GM23248 (cell line): ENCODE measurements around the gene SELENOI.

Source experiments
- EZH2 ChIP-seq: fragments of 200-600 bp; sonication (generic); IDR thresholded peaks from 2 replicates; pipeline ENCODE4 v1.6.1; 2018; ENCODE audit warnings: antibody characterized with exemption, mild to moderate bottlenecking; ENCODE audit not compliant: insufficient read depth, poor library complexity, severe bottlenecking
- EZH2phosphoT487 ChIP-seq: fragments of 200-600 bp; sonication (generic); IDR thresholded peaks from 2 replicates; pipeline ENCODE4 v1.6.1; 2018; ENCODE audit warnings: antibody characterized with exemption, moderate library complexity, mild to moderate bottlenecking, low read depth; ENCODE audit not compliant: insufficient read depth

- TF ChIP-seq EZH2phosphoT487 (no peak), EZH2 (no peak)
Observed at GRCh38 chr2:26380281-26380680, 34.3 kb downstream of the SELENOI start.
